Keratinocyte (primary cell): ENCODE measurements around the gene C11orf52.

Source experiments
- CTCF ChIP-seq, 3 experiments: IDR thresholded peaks in 1 of 3; conservative IDR thresholded peaks in 1 of 3; optimal IDR thresholded peaks in 1 of 3; 2 replicates in 2 of 3; 3 replicates in 1 of 3; pipeline versions ENCODE3 to v1.5.1; 2011; ENCODE audit warnings: low read length in 3 of 3, mild to moderate bottlenecking in 3 of 3, moderate library complexity in 2 of 3, control low read depth in 1 of 3, inconsistent platforms in 1 of 3; ENCODE audit not compliant: insufficient read depth in 2 of 3; ENCODE audit errors: extremely low read depth in 1 of 3
- EZH2 ChIP-seq: IDR thresholded peaks from one replicate; pipeline ENCODE4 v1.6.1; 2012; ENCODE audit warnings: inconsistent platforms, mild to moderate bottlenecking, low read length, moderate library complexity

GRCh38 chr11:111935317-111936039, 16.8 kb downstream of the C11orf52 start:
- TF ChIP-seq EZH2 (no peak), CTCF (optimal IDR thresholded peaks at IDR 0.05 in 1 of 3, IDR thresholded peaks at IDR 0.05 in 1 of 3, conservative IDR thresholded peaks at IDR 0.05 in 1 of 3; ENCODE audit: extremely low read depth in 1 of 3, insufficient read depth in 2 of 3, low read length in 3 of 3) (no peak)
